ENCODE measurements around the gene FBXO46.
"Not testable (repeated sequence)": the region's sequence is repeated elsewhere in the genome, so short reads cannot be mapped to it uniquely, and the experiment has no call there.

FBXO46 gene

DNA sequence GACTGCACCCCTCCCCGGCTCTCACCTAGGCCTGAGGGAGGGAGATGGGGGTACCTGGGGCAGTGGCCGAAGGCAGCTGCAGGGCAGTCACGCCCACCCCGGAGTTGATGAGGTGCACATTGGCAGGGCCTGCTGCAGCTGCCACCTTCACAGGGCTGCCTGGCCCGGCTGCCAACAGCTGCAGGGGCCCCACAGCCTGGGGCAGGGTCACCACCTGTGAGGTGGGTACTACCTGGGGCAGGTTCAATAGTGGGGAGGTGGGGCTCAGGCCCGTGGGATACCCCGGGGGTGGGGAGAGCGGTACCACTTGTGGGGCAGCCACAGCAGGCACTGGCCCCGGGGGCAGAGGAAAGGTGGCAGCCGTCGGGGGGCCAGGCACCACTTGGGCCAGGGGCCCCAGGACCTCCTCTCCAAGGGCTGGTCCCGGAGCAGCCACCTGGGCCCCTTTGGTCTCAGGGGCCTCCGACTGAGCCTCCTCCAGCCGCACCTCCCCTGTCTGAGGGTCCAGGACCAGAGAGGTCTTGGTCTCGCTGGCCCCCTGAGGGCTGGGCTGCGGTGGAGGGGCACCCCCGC lies 35.7 kb upstream of the FBXO46 start:
- no peak for DNase-seq (ENCODE audit: low read depth in 2 of 2)

DNA sequence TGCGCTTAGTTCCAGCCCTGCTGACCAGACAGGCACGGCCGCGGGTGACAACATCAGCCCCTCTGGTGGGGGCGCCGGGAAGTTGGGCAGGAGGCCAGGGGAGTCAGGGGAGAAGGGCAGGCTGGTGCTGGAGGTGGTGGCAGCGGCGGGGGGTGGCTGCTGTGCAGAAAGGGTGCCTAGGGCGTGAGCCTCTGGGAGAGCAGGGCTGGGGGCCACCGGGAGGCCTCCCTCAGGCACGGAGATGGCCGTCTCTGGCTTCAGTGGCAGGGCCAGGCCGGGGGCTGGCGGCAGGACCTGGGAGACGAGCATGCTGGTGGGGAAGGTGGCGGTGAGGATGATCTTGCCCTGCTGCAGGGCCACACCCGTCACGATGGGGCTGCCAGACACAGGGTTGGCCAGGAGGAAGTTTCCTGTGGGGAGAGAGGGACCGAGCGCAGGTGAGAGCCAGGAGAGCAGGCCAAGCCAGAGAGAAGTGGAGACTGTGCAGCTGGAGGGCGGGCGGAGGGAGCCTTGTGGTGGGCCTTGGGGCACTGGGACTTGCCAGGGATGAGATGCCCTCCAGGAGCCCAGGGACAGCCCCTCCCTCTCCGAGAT lies 35.1 kb upstream of the FBXO46 start:
- DNase-seq (ENCODE audit: low read depth in 2 of 2), result no peak

DNA sequence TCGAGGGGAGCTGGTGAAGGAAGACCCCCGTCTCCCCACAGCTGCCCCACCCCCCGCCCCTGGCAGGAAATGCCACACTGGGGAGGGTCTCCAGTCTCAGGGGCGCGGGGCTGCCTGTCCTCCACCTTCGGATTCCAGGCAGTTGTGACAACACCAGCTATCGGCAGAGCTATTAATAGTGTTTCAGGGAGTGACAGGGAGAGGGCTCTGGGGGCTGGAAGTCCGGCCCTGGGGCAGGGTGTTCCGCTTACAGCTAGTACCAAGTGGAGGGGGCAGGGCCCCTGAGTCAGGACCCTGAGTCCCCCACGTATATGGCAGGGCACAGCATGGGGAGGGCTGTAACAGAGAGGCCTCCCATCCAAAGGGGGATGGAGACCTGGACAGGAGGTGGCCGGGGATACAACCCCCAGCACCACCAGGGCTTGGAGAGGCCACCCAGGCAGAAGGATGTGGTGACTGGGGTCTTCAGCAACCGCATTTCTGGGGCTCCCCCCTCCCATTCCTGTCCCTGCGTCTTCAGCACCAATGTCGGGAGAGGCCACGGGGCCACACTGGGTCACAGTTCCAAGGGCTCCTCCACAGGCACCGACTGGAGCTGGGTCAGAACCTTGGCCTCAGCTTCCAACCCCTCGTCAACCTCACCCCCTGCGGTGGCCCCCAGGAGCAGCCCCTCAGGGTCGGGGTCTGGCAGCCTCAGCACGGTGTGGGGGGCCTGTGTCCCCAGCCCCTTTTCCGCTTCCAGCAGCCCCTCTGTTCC lies 34.4 kb upstream of the FBXO46 start:
- DNase-seq (ENCODE audit: low read depth in 2 of 2), result no peak

DNA sequence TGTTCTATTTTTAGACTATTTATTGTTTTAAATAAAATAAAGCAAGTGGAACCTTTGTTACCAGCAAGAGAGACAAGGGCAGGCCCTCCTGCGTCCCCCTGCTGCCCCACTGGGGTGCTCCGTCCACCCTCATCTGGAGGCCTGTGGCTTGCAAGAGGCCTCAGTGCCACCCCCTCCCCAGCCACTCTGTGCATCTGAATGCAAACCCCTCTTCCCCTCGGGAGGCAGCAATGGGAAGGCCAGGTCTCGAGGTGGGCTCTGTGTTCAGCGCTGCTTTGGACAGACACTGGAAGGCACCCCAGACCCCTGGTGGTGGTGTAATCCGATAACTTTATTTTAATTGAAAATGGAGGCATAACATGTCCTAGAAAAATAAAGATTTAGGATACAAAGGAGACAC lies 33.8 kb upstream of the FBXO46 start:
- DNase-seq (ENCODE audit: low read depth in 2 of 2), result no peak

DNA sequence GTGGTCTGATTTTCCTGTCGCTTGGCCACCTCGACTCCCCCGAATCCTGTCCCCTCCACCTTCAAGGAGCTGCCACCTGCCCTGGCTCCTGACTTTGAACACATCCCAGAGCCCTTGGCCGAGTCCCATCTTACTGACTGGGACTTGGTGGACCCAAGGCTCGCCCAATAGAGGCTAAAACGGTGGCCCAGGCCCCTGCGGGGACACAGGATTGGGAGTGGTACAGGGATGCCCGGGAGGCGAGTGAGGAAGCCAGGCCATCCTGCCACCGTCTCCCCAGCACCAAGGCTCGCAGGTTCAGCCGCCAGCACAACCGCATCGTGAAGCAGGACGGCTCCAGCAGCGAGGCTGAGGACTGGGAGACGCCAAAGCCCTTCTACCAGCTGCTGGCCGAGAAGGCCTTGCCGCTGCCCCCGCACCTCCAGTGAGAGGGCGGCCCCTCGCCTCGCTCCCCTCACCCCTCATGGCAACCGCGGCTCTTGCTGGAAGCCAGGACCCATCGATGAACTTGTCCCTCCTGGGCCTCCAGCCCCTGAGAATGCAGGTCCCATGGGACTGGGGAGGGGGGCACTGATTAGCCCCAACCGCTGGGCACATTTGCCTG lies 33.1 kb upstream of the FBXO46 start:
- DNase-seq (ENCODE audit: low read depth in 2 of 2), result no peak

DNA sequence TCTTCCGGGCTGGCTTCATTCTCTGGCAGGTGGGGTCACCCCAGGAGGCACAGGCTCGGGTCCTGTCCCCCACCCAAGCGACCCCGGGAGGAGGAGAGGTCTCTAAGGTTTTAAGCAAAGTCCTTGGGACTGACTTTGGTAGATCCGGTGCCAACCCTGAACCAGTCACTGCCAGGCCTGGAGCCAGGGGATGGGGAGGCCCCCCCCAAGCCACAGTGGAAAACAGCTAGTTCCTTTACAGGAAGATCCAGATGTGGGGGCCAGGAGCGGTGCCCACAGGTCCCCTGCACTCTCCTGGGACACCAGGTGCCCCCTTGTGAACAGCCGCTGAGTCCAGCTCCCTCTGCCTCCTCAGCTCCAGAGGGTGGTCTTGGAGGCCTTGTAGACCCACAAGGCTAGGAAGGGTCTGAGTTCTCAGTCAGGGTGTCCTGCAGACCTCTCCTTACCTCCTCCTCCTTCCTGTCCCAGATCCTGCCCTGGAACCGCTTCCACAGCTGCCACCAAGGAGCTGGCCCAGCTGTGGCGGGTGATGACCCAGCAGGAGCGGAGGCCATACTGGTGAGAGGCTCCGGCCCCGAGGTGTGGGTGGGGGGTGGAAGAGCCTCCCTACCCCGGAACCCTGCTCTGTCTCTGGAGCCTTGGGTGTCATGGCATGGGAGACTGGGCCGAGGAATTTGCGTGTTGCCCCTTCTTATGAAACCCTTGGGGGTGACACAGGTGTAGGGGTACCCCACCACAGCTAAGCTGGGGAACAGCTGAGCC lies 32.4 kb upstream of the FBXO46 start:
- no peak for DNase-seq (ENCODE audit: low read depth in 2 of 2)

DNA sequence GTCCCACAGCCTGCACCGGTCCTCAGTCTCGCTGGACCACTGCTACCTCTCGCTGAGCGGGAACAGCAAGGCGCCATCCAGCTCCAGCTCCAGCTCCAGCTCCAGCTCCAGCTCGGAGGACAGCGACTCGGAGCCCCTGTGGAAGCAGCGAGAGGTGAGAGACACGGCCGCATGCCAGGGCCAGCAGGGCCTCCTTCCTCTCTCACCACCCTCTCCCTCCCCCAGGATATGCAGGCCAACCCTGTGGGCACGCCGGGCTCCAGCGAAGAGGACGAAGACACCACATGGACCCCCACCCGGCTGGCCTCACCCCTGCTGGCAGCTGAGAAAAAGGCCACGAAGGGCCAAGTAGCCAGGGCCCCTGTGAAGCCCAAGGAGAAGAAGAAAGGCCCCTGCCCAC lies 31.0 kb upstream of the FBXO46 start:
- DNase-seq (ENCODE audit: low read depth in 2 of 2), result no peak

DNA sequence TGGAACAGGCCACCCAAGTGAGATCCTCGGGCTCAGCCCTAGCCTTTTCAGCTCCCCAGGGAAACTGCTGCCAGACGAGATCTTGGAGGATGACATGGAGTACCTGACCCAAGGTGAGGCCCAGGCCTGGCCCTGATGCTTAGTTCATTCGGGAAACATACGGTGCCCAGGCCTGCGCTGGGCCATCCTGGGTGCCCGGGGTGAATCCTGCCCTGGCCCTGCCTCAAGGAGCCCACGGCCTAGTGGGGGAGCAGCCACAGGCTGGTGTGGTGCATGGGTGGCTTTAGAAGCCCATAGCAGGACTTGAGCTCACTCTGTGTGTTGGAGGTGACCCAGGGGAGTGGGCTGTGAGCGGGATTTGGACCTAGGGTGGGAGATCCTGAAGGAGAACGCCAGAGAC lies 28.2 kb upstream of the FBXO46 start:
- DNase-seq (ENCODE audit: low read depth in 2 of 2), result no peak

DNA sequence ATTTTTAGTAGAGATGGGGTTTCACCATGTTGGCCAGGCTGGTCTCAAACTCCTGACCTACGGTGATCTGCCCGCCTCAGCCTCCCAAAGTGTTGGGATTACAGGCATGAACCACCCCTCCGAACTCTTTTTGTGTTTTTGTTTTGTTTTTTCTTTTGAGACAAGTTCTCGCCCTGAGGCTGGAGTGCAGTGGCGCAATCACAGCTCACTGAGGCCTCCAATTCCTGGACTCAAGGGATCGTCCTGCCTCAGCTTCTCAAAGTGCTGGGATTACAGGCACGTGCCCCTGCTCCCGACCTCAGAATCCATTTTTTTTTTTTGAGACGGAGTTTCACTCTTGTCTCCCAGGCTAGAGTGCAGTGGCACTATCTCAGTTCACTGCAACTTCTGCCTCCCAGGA lies 27.0 kb upstream of the FBXO46 start:
- no peak for DNase-seq (ENCODE audit: low read depth in 2 of 2)

DNA sequence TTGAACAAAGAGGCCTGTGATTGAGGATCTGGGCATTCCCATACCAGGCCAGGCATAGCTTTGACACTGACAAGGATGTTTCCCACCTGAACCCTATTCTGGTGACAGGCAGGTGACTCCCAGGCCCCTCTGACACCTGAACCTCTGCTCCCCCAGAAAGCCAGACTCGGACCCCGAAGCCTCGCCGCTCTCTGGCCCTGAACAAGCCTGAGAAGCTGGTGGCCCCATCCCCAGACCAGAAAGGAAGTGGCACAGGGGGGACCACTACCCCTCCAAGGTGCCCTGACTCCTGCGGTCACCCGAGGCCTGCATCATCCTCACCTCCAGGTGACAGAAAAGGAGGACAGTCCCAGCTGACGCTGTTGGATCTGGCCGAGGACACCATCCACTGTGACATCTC lies 23.6 kb upstream of the FBXO46 start:
- DNase-seq (ENCODE audit: low read depth in 2 of 2), result no peak

DNA sequence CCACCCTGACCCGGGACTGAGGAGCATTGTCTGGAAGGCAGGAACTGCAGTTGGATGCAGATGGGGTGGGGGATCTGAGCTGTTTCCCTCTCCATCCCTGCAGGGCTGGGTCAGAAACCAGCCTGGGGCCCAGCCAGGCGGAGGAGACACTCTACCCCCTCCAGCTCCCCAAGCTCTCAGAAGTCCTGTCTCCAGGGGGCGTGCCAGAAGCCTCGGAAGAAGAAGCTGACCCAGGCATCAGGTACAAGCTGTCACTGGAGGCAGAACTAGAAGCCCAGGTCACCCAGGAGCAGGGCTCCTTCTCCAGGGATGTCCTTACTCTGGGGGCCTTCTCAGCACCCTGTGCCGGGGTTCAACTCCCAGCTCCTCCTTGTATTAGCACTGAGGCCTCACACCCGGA lies 22.9 kb upstream of the FBXO46 start:
- DNase-seq (ENCODE audit: low read depth in 2 of 2), result no peak

DNA sequence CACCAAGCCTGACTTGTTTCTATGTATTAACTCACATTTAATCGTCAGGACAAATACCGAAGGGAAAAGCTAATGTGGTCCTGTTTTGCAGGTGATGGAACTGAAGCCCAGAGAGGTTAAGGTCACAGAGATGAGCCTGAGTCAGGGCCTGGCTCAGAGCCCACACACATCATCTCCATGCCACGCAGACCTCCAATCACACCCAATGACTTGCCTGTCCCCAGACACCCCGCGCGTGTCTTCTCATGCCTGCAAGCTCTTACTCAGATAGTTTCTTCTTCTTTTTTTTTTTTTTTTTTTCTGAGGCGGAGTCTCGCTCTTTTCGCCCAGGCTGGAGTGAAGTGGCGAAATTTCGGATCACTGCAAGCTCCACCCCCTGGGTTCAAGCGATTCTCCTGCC lies 21.9 kb upstream of the FBXO46 start:
- DNase-seq (ENCODE audit: low read depth in 2 of 2), result no peak

DNA sequence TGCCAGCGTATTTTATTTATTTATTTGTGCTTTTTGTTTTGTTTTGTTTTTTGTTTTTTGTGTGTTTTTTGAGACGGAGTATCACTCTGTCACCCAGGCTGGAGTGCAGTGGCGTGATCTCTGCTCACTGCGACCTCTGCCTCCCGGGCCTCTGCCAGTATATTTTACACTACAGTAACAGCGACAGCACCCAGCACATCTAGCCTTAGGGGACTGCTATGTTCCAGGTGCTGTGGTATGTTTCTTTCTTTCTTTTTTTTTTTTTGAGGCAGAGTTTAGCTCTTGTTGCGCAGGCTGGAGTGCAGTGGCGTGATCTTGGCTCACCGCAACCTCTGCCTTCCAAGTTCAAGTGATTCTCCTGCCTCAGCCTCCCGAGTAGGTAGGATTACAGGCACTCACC lies 20.8 kb upstream of the FBXO46 start:
- not testable (repeated sequence) for DNase-seq (ENCODE audit: low read depth in 2 of 2)

DNA sequence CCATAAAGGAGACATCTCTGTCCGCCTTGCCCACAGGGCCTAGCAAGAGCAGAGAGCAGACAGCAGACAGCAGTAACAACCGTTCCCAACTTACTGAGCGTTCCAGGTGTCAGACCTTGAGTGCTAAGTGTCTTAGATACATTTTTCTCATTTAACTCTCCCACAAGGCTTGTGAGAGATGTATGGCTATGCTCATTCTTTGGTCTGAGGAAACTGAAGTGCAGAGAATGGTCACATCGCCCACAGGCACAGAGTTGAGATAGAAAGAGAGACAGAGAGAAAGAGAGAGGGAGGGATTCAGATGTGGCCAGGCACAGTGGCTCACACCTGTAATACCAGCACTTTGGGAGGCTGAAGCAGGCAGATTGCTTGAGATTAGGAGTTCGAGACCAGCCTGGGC lies 16.8 kb upstream of the FBXO46 start:
- DNase-seq (ENCODE audit: low read depth in 2 of 2), result no peak

DNA sequence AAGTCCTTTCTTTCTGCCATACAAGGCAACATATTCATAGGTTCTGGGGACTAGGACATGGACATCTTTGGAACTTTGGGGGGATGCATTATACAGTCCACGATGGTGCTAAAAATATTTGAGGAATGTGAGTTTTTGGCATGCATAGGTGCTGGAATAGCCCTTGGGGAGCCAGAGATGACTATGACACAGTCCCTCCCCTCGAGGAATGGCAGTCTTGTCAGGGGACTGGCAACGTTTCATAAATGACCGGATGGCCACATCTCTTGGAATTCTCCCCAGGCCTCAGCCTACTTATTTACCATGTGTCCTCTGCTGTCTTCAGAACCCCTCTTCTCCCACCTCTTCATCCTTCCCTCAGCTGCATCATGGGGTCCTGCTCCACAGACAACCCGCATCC lies 16.2 kb upstream of the FBXO46 start:
- DNase-seq (ENCODE audit: low read depth in 2 of 2), result no peak

DNA sequence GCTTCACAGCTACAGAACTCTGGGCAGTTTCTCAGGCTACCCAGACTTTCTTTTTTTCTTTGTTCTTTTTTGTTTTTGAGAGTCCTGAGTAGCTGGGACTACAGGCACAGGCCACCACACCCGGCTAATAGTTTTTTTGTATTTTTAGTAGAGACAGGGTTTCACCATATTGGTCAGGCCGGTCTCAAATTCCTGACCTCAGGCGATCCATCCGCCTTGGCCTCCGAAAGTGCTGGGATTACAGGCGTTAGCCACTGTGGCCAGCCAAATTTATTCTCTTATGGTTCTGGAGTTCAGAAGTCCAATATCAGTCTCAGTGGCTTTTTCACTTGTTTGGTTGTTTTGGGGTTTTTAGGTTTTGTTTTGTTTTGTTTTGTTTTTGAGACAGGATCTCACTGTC lies 14.9 kb upstream of the FBXO46 start:
- no peak for DNase-seq (ENCODE audit: low read depth in 2 of 2)

DNA sequence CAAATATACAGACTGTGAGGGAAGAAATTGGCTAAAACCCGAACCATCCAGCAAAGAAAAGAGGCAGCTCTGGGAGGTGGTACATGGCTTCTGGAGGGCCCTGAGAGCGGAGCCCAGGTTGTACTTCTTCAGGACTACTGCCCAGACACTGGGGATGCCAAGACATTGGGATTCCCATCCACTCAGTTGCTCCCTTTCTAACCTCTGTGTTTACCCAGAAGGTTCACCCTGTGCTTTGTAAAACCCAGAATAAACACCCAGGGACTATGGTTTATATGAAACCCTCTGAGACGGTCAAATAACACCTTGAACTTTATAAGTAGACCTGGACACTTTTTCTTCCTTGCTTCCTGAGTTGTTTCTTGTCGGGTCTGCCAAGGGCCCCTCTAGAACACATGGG lies 12.3 kb upstream of the FBXO46 start:
- DNase-seq (ENCODE audit: low read depth in 2 of 2), result no peak

DNA sequence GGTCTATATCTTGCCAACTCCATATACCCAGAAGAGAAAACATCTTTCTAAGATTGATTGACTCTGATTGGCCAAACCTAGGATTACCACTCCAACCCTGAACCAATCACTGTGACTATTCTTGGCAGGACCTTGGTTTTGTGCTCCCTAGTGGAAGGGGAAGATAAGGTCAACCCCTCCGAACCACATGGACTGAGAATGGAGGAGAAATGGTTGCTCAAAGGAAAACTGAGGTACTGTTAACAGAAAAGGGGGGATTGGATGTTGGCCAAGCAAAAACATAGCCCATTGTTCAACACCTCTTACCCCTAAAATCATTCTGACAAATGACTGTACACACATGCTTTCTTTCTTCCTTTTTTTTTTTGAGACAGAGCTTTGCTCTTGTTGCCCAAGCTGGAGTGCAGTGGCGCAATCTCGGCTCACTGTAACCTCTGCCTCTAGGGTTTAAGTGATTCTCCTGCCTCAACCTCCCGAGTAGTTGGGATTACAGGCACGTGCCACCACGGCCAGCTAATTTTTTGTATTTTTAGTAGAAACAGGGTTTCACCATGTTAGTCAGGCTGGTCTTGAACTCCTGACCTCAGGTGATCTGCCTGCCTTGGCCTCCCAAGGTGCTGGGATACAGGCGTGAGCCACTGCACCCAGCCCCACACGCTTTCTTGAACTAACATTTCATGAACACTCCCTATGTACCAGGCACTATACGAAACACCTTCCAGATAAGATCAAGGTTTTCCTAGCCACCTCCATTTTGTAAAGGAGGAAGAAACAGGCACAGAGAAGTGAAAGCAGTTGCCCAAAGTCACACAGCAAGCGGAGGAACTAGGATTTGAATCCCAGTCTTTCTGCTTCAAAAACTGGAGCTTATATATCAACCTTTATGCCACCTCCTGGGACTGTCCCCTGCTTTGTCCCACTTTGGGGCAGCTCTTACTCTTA lies 9.1 kb upstream of the FBXO46 start:
- no peak for DNase-seq (ENCODE audit: low read depth in 2 of 2)

DNA sequence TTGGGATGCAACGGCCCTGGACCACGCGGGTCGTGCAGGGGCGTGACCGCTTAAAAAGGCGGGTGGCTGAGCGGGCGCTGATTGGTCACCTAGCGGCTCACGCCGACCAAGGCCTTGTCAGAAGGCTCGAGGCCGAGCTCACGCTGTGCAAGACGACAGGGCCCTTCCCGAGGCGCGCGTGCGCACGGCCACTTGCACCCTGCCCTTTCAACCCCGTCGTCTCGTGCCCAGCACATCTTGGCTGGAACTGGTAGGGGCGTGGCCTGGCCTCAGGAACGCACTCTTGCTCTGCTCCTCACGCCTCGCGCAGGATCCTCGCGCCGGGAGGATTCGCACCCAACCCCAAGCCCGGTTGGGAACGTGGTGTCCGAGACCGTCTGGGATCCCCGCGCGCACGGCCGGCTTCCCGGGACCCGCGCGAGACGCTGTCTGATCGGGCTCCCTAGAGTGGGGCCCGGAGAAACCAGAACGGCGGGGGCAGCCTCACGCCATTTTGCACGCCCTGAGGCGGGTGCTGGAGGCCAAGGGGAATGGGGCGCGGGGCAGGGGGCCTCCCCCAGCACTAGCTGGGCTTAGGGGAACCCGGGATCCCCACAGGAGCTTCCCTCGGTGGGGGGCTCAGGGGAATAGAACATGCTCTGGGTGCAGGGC lies 2.6 kb upstream of the FBXO46 start, which contains the start of gene MEIOSIN:
TSS of gene MEIOSIN (plus strand) at position 280 of the 651 bp plus-strand sequence. CDS start 1,938 bp downstream, outside the sequence.
- DNase-seq (ENCODE audit: low read depth in 2 of 2), result no peak

DNA sequence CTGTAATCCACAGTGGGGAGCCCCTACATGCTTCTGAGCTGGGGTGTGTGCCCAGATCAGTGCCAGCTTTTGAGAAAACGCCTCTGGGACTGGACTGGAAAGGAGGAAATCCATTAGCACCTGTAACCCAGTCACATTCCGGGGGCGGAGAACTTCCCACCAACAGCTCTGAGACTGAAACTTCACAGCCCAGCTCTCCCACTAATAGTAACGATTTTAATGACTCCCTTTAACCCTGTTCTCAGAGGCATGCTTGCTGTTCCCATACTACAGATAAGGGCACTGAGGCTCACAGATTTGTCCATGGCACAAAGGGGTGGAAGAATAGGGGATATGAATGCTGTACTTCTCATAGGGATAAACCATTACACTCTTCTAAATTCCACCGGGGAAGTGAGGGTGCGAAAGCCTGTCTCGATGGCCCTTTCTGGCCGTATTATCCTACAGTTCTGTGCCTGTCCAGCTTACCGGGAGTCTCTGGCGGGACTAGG lies 851 bp downstream of the FBXO46 start:
- DNase-seq (ENCODE audit: low read depth in 2 of 2), result no peak
